Fibroblast of lung (primary cell): ENCODE measurements around the gene PDGFB. TPM values are rescaled to one million over a fixed set of nuclear protein-coding genes. Genes with fewer than 3 reads are reported as not detected.

ENCODE experiments used
- DNase-seq, 2 donors: peaks; one replicate each; pipeline versions ENCODE4 v3.0.0 to v3.0.0-alpha.2; 2010; ENCODE audit warnings: low read depth in 2 of 2
- H2AFZ ChIP-seq: 2 replicates; pipeline ENCODE4 v1.5.1; 2012; ENCODE audit warnings: low read length, control low read depth, inconsistent platforms
- H3K27ac ChIP-seq: 2 replicates; pipeline ENCODE4 v1.5.1; 2011; ENCODE audit warnings: low read length, control low read depth; ENCODE audit not compliant: insufficient read depth
- H3K27me3 ChIP-seq: 2 replicates; pipeline ENCODE4 v1.5.1; 2011; ENCODE audit warnings: mild to moderate bottlenecking, low read length; ENCODE audit not compliant: control insufficient read depth, insufficient read depth
- H3K36me3 ChIP-seq: 2 replicates; pipeline ENCODE4 v1.5.1; 2011; ENCODE audit warnings: low read length; ENCODE audit not compliant: control insufficient read depth, insufficient read depth
- H3K4me1 ChIP-seq: 2 replicates; pipeline ENCODE4 v1.5.1; 2011; ENCODE audit warnings: low read length; ENCODE audit not compliant: control insufficient read depth, insufficient read depth; ENCODE audit errors: extremely low read depth
- H3K4me2 ChIP-seq: 2 replicates; pipeline ENCODE4 v1.5.1; 2011; ENCODE audit warnings: low read length, control low read depth; ENCODE audit not compliant: insufficient read depth; ENCODE audit errors: extremely low read depth
- H3K4me3 ChIP-seq, 4 experiments: fragments of 200-600 bp in 1 of 4; sonication (generic) in 1 of 4; replicated peaks in 1 of 4; 2 replicates each; pipeline ENCODE4 v1.5.1; 2011 to 2016; ENCODE audit warnings: low read length in 4 of 4, low read depth in 3 of 4, mild to moderate bottlenecking in 3 of 4, control low read depth in 2 of 4, inconsistent platforms in 1 of 4, mixed read lengths in 1 of 4; ENCODE audit not compliant: insufficient read depth in 1 of 4; ENCODE audit errors: control extremely low read depth in 1 of 4
- H3K79me2 ChIP-seq: 2 replicates; pipeline ENCODE4 v1.5.1; 2012; ENCODE audit warnings: mild to moderate bottlenecking, low read length, inconsistent platforms; ENCODE audit not compliant: control insufficient read depth, insufficient read depth
- H3K9ac ChIP-seq: 2 replicates; pipeline ENCODE4 v1.5.1; 2011; ENCODE audit warnings: mild to moderate bottlenecking, low read length, control low read depth; ENCODE audit not compliant: insufficient read depth
- H3K9me3 ChIP-seq: 2 replicates; pipeline ENCODE4 v1.5.1; 2012; ENCODE audit warnings: low read depth, low read length; ENCODE audit not compliant: control insufficient read depth, insufficient read depth
- H4K20me1 ChIP-seq: 2 replicates; pipeline ENCODE4 v1.5.1; 2011; ENCODE audit warnings: low read length; ENCODE audit not compliant: control insufficient read depth, insufficient read depth; ENCODE audit errors: extremely low read depth
- CTCF ChIP-seq, 2 donors: IDR thresholded peaks in 1 of 2; conservative IDR thresholded peaks in 1 of 2; 1 replicate in 1 of 2; 2 replicates in 1 of 2; pipeline ENCODE4 v1.5.1; 2011 to 2012; ENCODE audit warnings: low read length in 2 of 2, control low read depth in 1 of 2, inconsistent platforms in 1 of 2, low read depth in 1 of 2, mild to moderate bottlenecking in 1 of 2
- EZH2 ChIP-seq: IDR thresholded peaks from 2 replicates; pipeline ENCODE4 v1.5.1; 2012; ENCODE audit warnings: low read length, control low read depth, mild to moderate bottlenecking; ENCODE audit errors: missing control alignments
- polyA plus RNA-seq, 2 donors: library from polyadenylated mRNA; depleted of rRNA in 1 of 2; stranded (reverse) in 1 of 2; unstranded in 1 of 2; fragments of >200 nt; gene quantifications; 2 replicates each; pipeline ENCODE4 v1.2.1, GENCODE V29; 2011 to 2012; ENCODE audit warnings: missing spikeins in 1 of 2
- total RNA-seq: library from RNA; depleted of rRNA; stranded (reverse); fragments of >200 nt; gene quantifications from 2 replicates; pipeline ENCODE4 v1.2.1, GENCODE V29; 2014

PDGFB gene
- total and polyA plus RNA-seq, 2 donors (not counting 1 experiment from before 2014, with no cell fraction given): under 0.01 to 0.50 TPM

- no peak for DNase-seq
- TF ChIP-seq CTCF (conservative IDR thresholded peaks at IDR 0.05 in 1 of 2, IDR thresholded peaks at IDR 0.05 in 1 of 2; ENCODE audit: low read depth in 1 of 2, low read length in 2 of 2) (no peak), EZH2 (no peak)
- no peak overlapping the region for H3K4me3 ChIP-seq
- H3K36me3 ChIP-seq: no peaks in the 10 kb centered on the region
- no peaks in the 10 kb centered on the region for H3K27me3 ChIP-seq
- H2AFZ ChIP-seq: no peak overlapping the region
- no peak overlapping the region for H3K9ac ChIP-seq
- H4K20me1 ChIP-seq: no peaks in the 10 kb centered on the region
- H3K79me2 ChIP-seq: no peaks in the 10 kb centered on the region
- no peak overlapping the region for H3K4me2 ChIP-seq
- peaks cover 4% of the 10 kb centered on the region for H3K4me1 ChIP-seq
- no peaks in the 10 kb centered on the region for H3K9me3 ChIP-seq
- no peak overlapping the region for H3K27ac ChIP-seq
Observed at GRCh38 chr22:39289975-39290720, 45.4 kb upstream of the PDGFB start.

- H3K4me1 ChIP-seq: peaks cover 4% of the 10 kb centered on the region
- no peaks in the 10 kb centered on the region for H3K27me3 ChIP-seq
- no peaks in the 10 kb centered on the region for H3K79me2 ChIP-seq
- no peak overlapping the region for H3K27ac ChIP-seq
- no peak overlapping the region for H3K4me2 ChIP-seq
- no peaks in the 10 kb centered on the region for H3K9me3 ChIP-seq
- H3K9ac ChIP-seq: no peak overlapping the region
- H3K36me3 ChIP-seq: no peaks in the 10 kb centered on the region
- H3K4me3 ChIP-seq: no peak overlapping the region
- no peak overlapping the region for H2AFZ ChIP-seq
- DNase-seq: no peak
- no peaks in the 10 kb centered on the region for H4K20me1 ChIP-seq
- no peak for TF ChIP-seq EZH2
- TF ChIP-seq CTCF (conservative IDR thresholded peaks at IDR 0.05 in 1 of 2, IDR thresholded peaks at IDR 0.05 in 1 of 2; ENCODE audit: low read depth in 1 of 2, low read length in 2 of 2): no peak
Observed at GRCh38 chr22:39289533-39289932, 44.8 kb upstream of the PDGFB start.

- H3K4me2 ChIP-seq: no peak overlapping the region
- no peaks in the 10 kb centered on the region for H3K79me2 ChIP-seq
- peaks cover 4% of the 10 kb centered on the region for H3K4me1 ChIP-seq
- H3K4me3 ChIP-seq: no peak overlapping the region
- H3K36me3 ChIP-seq: no peaks in the 10 kb centered on the region
- no peak for DNase-seq
- no peaks in the 10 kb centered on the region for H4K20me1 ChIP-seq
- H3K27ac ChIP-seq: no peak overlapping the region
- H3K9ac ChIP-seq: no peak overlapping the region
- H3K9me3 ChIP-seq: no peaks in the 10 kb centered on the region
- no peak overlapping the region for H2AFZ ChIP-seq
- no peak for TF ChIP-seq EZH2
- no peak for TF ChIP-seq CTCF (conservative IDR thresholded peaks at IDR 0.05 in 1 of 2, IDR thresholded peaks at IDR 0.05 in 1 of 2; ENCODE audit: low read depth in 1 of 2, low read length in 2 of 2)
- H3K27me3 ChIP-seq: no peaks in the 10 kb centered on the region
Observed at GRCh38 chr22:39288135-39288898, 43.5 kb upstream of the PDGFB start.
